HL-60/S4 treated with phorbol 12-myristate 13-acetate at 8.2 ng/mL for 4 days and 3 days (cell line): ENCODE data around the gene OR51Q1.

Experiments used
- in situ Hi-C: fragments of 300-500 bp; cut with MboI; formaldehyde crosslinking; loops from 2 replicates; pipeline ENCODE4 v1.15.0; 2022; ENCODE audit warnings: low sequenced_read_pairs

The OR51Q1 gene

GRCh38 chr11:5421811-5422210 lies at the start of gene OR51Q1:
Gene OR51Q1 (plus strand): TSS chr11:5422111. CDS start chr11:5422201, 90 bp downstream.
- in situ Hi-C loops = no loop called here

GRCh38 chr11:5380740-5381342 lies 41.1 kb upstream of the OR51Q1 start:
- in situ Hi-C loops = no loop called here

- in situ Hi-C loops = no loop called here
These were observed 38.3 kb upstream of the OR51Q1 start, which contains the start of gene OR51M1 for GRCh38 chr11:5383576-5383975. Gene OR51M1 (plus strand): TSS chr11:5383812. CDS start chr11:5389399, 5,587 bp downstream.

- in situ Hi-C loops = no loop called here
These were observed 37.6 kb upstream of the OR51Q1 start for GRCh38 chr11:5384335-5384734.

GRCh38 chr11:5390210-5390609 lies 31.7 kb upstream of the OR51Q1 start:
- in situ Hi-C loops = no loop called here

- in situ Hi-C loops = no loop called here
These were observed 27.8 kb upstream of the OR51Q1 start for GRCh38 chr11:5394091-5394490.

- in situ Hi-C loops = no loop called here
These were observed 23.0 kb upstream of the OR51Q1 start for GRCh38 chr11:5398936-5399335.

GRCh38 chr11:5405173-5405572 lies 16.7 kb upstream of the OR51Q1 start:
- in situ Hi-C loops = no loop called here

- in situ Hi-C loops = no loop called here
These were observed 918 bp upstream of the OR51Q1 start for GRCh38 chr11:5420993-5421392.

- in situ Hi-C loops = no loop called here
These were observed 1.2 kb downstream of the OR51Q1 start for GRCh38 chr11:5423131-5423530.

GRCh38 chr11:5441414-5441813 lies 19.5 kb downstream of the OR51Q1 start, which contains the start of gene OR51I1:
Gene OR51I1 (minus strand): TSS chr11:5441514. CDS start chr11:5441514, 0 bp downstream.
- in situ Hi-C loops = no loop called here

GRCh38 chr11:5443835-5444393 lies 22.0 kb downstream of the OR51Q1 start:
- in situ Hi-C loops = no loop called here

GRCh38 chr11:5449023-5449422 lies 27.1 kb downstream of the OR51Q1 start, which contains the start of gene OR51I2:
Gene OR51I2 (plus strand): TSS chr11:5449323. CDS start chr11:5453489, 4,166 bp downstream.
- in situ Hi-C loops = no loop called here

- in situ Hi-C loops = no loop called here
These were observed 27.5 kb downstream of the OR51Q1 start for GRCh38 chr11:5449432-5449831.

- in situ Hi-C loops = no loop called here
These were observed 39.2 kb downstream of the OR51Q1 start for GRCh38 chr11:5460983-5461621.

GRCh38 chr11:5467527-5467926 lies 45.6 kb downstream of the OR51Q1 start:
- in situ Hi-C loops = no loop called here
